Heart left ventricle (tissue), 16 donors: Measurements from ENCODE around the gene USP7. TPM values are rescaled to one million over a fixed set of nuclear protein-coding genes. Genes with fewer than 3 reads are reported as not detected.

Experiments
- ATAC-seq, 4 donors: fragments of 200-7000 bp; cut with Tn5 transposase; one replicate each; pipeline ENCODE4 v1.9.1; 2020 to 2022; ENCODE audit warnings: moderate library complexity in 4 of 4, mild to moderate bottlenecking in 3 of 4, moderate number of reproducible peaks in 1 of 4
- DNase-seq, 5 donors: peaks; one replicate each; pipeline ENCODE4 v3.0.0-alpha.2; 2020
- H3K27ac ChIP-seq, 12 donors: fragments of 200-600 bp; sonication (generic) in 4 of 12; one replicate each; pipeline versions ENCODE4 v1.5.0 to v1.8.0; 2016 to 2022; ENCODE audit warnings: mild to moderate bottlenecking in 2 of 12
- H3K27me3 ChIP-seq, 9 donors: fragments of 200-600 bp; sonication (generic) in 2 of 9; one replicate each; pipeline versions ENCODE4 v1.5.1 to v1.8.0; 2016 to 2022; ENCODE audit warnings: mild to moderate bottlenecking in 3 of 9
- H3K36me3 ChIP-seq, 9 donors: fragments of 200-600 bp; sonication (generic) in 2 of 9; one replicate each; pipeline versions ENCODE4 v1.5.0 to v1.8.0; 2018 to 2022; ENCODE audit warnings: mild to moderate bottlenecking in 2 of 9
- H3K4me1 ChIP-seq, 12 donors: fragments of 200-600 bp; sonication (generic) in 4 of 12; one replicate each; pipeline versions ENCODE4 v1.5.0 to v1.8.0; 2016 to 2022; ENCODE audit warnings: mild to moderate bottlenecking in 3 of 12
- H3K4me3 ChIP-seq, 12 donors: fragments of 200-600 bp; sonication (generic) in 4 of 12; one replicate each; pipeline versions ENCODE4 v1.5.0 to v1.8.0; 2017 to 2022; ENCODE audit warnings: mild to moderate bottlenecking in 9 of 12, moderate library complexity in 4 of 12
- H3K9me3 ChIP-seq, 12 donors: fragments of 200-600 bp; sonication (generic) in 4 of 12; one replicate each; pipeline versions ENCODE4 v1.5.0 to v1.8.0; 2016 to 2022; ENCODE audit warnings: mild to moderate bottlenecking in 1 of 12
- CTCF ChIP-seq, 12 donors: fragments of 200-600 bp; sonication (generic) in 4 of 12; IDR thresholded peaks; one replicate each; pipeline versions ENCODE4 v1.5.0 to v1.8.0; 2018 to 2022; ENCODE audit warnings: antibody characterized with exemption in 12 of 12, mild to moderate bottlenecking in 5 of 12
- POLR2A ChIP-seq, 2 donors: fragments of 450-650 bp; IDR thresholded peaks; one replicate each; pipeline ENCODE4 v1.6.1; 2017; ENCODE audit warnings: antibody characterized with exemption in 2 of 2, mild to moderate bottlenecking in 2 of 2, moderate library complexity in 2 of 2
- whole genome bisulfite sequencing, 4 donors: extraction: QIAGEN DNeasy Blood & Tissue Kit in 2 of 4; methylation state at CpG; one replicate each; pipeline versions ENCODE4 v1.1.5 to v1.1.7; 2013 to 2018; 5-methylcytosine and 5-hydroxymethylcytosine counted together
- intact Hi-C, 10 donors: fragments of 100-400 bp; cut with DNase I; formaldehyde crosslinking; loops; one replicate each; pipeline versions ENCODE4 v1.11.1 to v1.14.2; 2022
- polyA plus RNA-seq, 2 donors: library from polyadenylated mRNA; stranded (reverse); fragments of 200-250 nt; gene quantifications; one replicate each; pipeline ENCODE4 v1.2.3, GENCODE V29; 2013
- total RNA-seq, 9 donors: library from RNA; depleted of rRNA in 2 of 9; stranded (reverse); fragments of >200 nt in 2 of 9; fragmentation: NEBNext Ultra II Directional in 3 of 9; extraction: Animal tissue kit (Norgen Biotek cat#: 25700) in 3 of 9; gene quantifications; one replicate each; pipeline versions ENCODE4 v1.1.0 to v1.2.4, GENCODE V29; 2016 to 2023
- donor health status: ischemic (EF 13 %, LVEDD 7.1; RV severe dilation, severe dysfunction).
- donor health status: healthy with polysubstance abuse.
- donor health status: DM: no; HTN: yes; CAD: no.
- donor health status: DM: no; HTN: no; CAD: no.
- donor health status: ischemic (EF 25% LVEDD 6.9; RV normal size, moderate dysfunction).
- donor health status: ischemic (EF 25% LVEDD 5.7; RV mildly dilated, moderate dysfunction).
- donor health status: healthy.
- donor health status: DM: yes; HTN: yes; CAD: no.
- donor health status: ischemic (EF 35%, LVEDD 5.7; RV mildly dilated, moderate dysfunction).
- donor health status: nonischemic (EF 11% LVEDD 7.7; RV severe dilation, severe dysfunction).
- donor health status: DM: yes; HTN: yes; CAD: no.
- donor health status: PGD.
- donor health status: ischemic (EF 29% LVEDD 5.4; RV normal size, mild dysfunction).
- donor health status: nonischemic (EF 23%, LVEDD 6.1; RV moderate dilation, normal function).

The USP7 gene
- total and polyA plus RNA-seq, 11 donors = 20.3 to 86.5 (median 66.2) TPM

- intact Hi-C loops = no loop called here
- Histone ChIP-seq H3K27me3 (no peaks in the 10 kb centered on the region), H3K9me3 (no peaks in the 10 kb centered on the region), H3K27ac (no peak overlapping the region), H3K4me3 (no peak overlapping the region), H3K4me1 (peaks cover 0 to 16% (median 9%) of the 10 kb centered on the region in 12 donors), H3K36me3 (peaks cover 5 to 80% (median 73%) of the 10 kb centered on the region in 9 donors)
- DNase-seq (no peak), ATAC-seq (no peak)
- 76 to 84% (median 82%) methylated on average over 16 of the region's 16 CpGs for WGBS, 4 donors
- TF ChIP-seq CTCF (IDR thresholded peaks at IDR 0.05) = no peak
These were observed 71.6 kb downstream of the USP7 start for GRCh38 chr16:8892101-8892575.

- TF ChIP-seq CTCF (IDR thresholded peaks at IDR 0.05) (no peak), POLR2A (IDR thresholded peaks at IDR 0.05) (no peak)
- Histone ChIP-seq H3K9me3 (no peaks in the 10 kb centered on the region), H3K4me3 (no peak overlapping the region), H3K27me3 (no peaks in the 10 kb centered on the region), H3K27ac (no peak overlapping the region), H3K36me3 (peaks cover 5 to 64% (median 57%) of the 10 kb centered on the region in 9 donors), H3K4me1 (peaks cover 0 to 27% (median 19%) of the 10 kb centered on the region in 12 donors)
- 73 to 87% (median 75%) methylated on average over 5 of the region's 5 CpGs for WGBS, 4 donors
- DNase-seq = no peak
- intact Hi-C loops = no loop called here
- ATAC-seq = no peak
These were observed 73.2 kb downstream of the USP7 start for GRCh38 chr16:8890549-8890921.

GRCh38 chr16:8889893-8890548 lies 73.7 kb downstream of the USP7 start:
- H3K27ac ChIP-seq = no peak overlapping the region
- WGBS, 4 donors = 82 to 89% (median 83%) methylated on average over 13 to 14 of the region's 14 CpGs
- peaks cover 0 to 29% (median 19%) of the 10 kb centered on the region in 12 donors for H3K4me1 ChIP-seq
- ATAC-seq (no peak), DNase-seq (no peak)
- H3K36me3 ChIP-seq = peaks cover 5 to 58% (median 51%) of the 10 kb centered on the region in 9 donors
- H3K4me3 ChIP-seq = no peak overlapping the region
- H3K27me3 ChIP-seq = no peaks in the 10 kb centered on the region
- no peak for TF ChIP-seq CTCF (IDR thresholded peaks at IDR 0.05)
- intact Hi-C loops = loop anchor here in 2 of 10 donors (10.0 kb wide), 2 partner anchors 245 to 325 kb away; no protein-coding TSS in a partner anchor
- no peaks in the 10 kb centered on the region for H3K9me3 ChIP-seq

- intact Hi-C loops = loop anchor here in 2 of 10 donors (10.0 kb wide), 2 partner anchors 246 to 324 kb away; no protein-coding TSS in a partner anchor
- Histone ChIP-seq H3K4me3 (no peak overlapping the region), H3K4me1 (peaks cover 0 to 28% (median 19%) of the 10 kb centered on the region in 12 donors), H3K27me3 (peaks cover 0 to under 1% (median 0%) of the 10 kb centered on the region in 9 donors), H3K36me3 (peaks cover 0 to 50% (median 43%) of the 10 kb centered on the region in 9 donors), H3K9me3 (no peaks in the 10 kb centered on the region), H3K27ac (no peak overlapping the region)
- DNase-seq (no peak), ATAC-seq (no peak)
- 89 to 95% (median 90%) methylated on average over 12 to 23 of the region's 23 CpGs for WGBS, 4 donors
- TF ChIP-seq CTCF (IDR thresholded peaks at IDR 0.05) (no peak), POLR2A (IDR thresholded peaks at IDR 0.05) (no peak)
These were observed 74.5 kb downstream of the USP7 start for GRCh38 chr16:8888951-8889892.
